Ishikawa (cell line): ENCODE results near the gene TRPM3.

Source experiments
- TAF1 ChIP-seq: IDR thresholded peaks from 2 replicates; pipeline ENCODE4 v1.6.1; 2012; ENCODE audit warnings: low read depth, mild to moderate bottlenecking
- USF1 ChIP-seq: IDR thresholded peaks from 2 replicates; pipeline ENCODE4 v1.6.1; 2012

GRCh38 chr9:70901746-70902145 is 219.7 kb downstream of the TRPM3 start:
- TF ChIP-seq TAF1 (no peak), USF1 (no peak)
